GM12891 (cell line): ENCODE data around the gene ZNF185.

Experiments
- DNase-seq: peaks from one replicate; pipeline ENCODE4 v3.0.0; 2011; ENCODE audit warnings: low spot score; ENCODE audit not compliant: insufficient read length
- FAIRE-seq: peaks from 2 replicates; lab custom pipeline; 2011; peaks lifted over from hg19 to GRCh38; lab: Jason Lieb, UNC
- PAX5 ChIP-seq: IDR thresholded peaks from 2 replicates; pipeline ENCODE4 v1.6.1; 2011; ENCODE audit warnings: low read length, moderate library complexity, mild to moderate bottlenecking; ENCODE audit not compliant: insufficient read depth, severe bottlenecking
- POLR2A ChIP-seq: IDR thresholded peaks from 2 replicates; pipeline ENCODE4 v1.6.1; 2011; ENCODE audit warnings: low read depth, low read length, control low read depth
- POLR2AphosphoS5 ChIP-seq: IDR thresholded peaks from 2 replicates; pipeline ENCODE4 v1.6.1; 2011; ENCODE audit warnings: low read depth, low read length, control low read depth
- POU2F2 ChIP-seq: IDR thresholded peaks from 2 replicates; pipeline ENCODE4 v1.6.1; 2011; ENCODE audit warnings: low read depth, mild to moderate bottlenecking, control low read depth, low read length, moderate library complexity
- SPI1 ChIP-seq: IDR thresholded peaks from 2 replicates; pipeline ENCODE4 v1.6.1; 2011; ENCODE audit warnings: low read depth, low read length, control low read depth
- TAF1 ChIP-seq: IDR thresholded peaks from 2 replicates; pipeline ENCODE4 v1.6.1; 2011; ENCODE audit warnings: low read depth, low read length, control low read depth

ZNF185 gene

GRCh38 chrX:152913910-152914309 lies 16.0 kb downstream of the ZNF185 start:
- DNase-seq (no peak), FAIRE-seq (no peak)
- TF ChIP-seq POLR2AphosphoS5 (no peak), SPI1 (no peak)

GRCh38 chrX:152915541-152916241 lies 17.8 kb downstream of the ZNF185 start:
- FAIRE-seq = peak; percentile 82
- peak; percentile 62 for DNase-seq
- TF ChIP-seq PAX5 = no peak
- peak; percentile 81 for TF ChIP-seq SPI1
- no peak for TF ChIP-seq POLR2A

GRCh38 chrX:152917656-152918579 lies 20.1 kb downstream of the ZNF185 start:
- TF ChIP-seq POLR2AphosphoS5 = no peak
- no peak for TF ChIP-seq SPI1
- TF ChIP-seq POLR2A = no peak
- TF ChIP-seq TAF1 = no peak
- no peak for TF ChIP-seq POU2F2
- TF ChIP-seq PAX5 = no peak
- FAIRE-seq = no peak
- no peak for DNase-seq

GRCh38 chrX:152918707-152919106 lies 20.8 kb downstream of the ZNF185 start:
- DNase-seq (no peak), FAIRE-seq (no peak)
- no peak for TF ChIP-seq TAF1
- TF ChIP-seq POU2F2 = no peak
- TF ChIP-seq PAX5 = no peak

GRCh38 chrX:152923599-152923998 lies 25.7 kb downstream of the ZNF185 start:
- FAIRE-seq (no peak), DNase-seq (no peak)
- TF ChIP-seq POLR2AphosphoS5 (no peak), PAX5 (no peak), TAF1 (no peak), SPI1 (no peak), POLR2A (no peak), POU2F2 (no peak)

GRCh38 chrX:152925835-152926234 lies 28.0 kb downstream of the ZNF185 start:
- DNase-seq = no peak
- FAIRE-seq = no peak
- no peak for TF ChIP-seq POLR2A
- TF ChIP-seq TAF1 = no peak
- no peak for TF ChIP-seq POU2F2
- TF ChIP-seq PAX5 = no peak
- TF ChIP-seq POLR2AphosphoS5 = no peak
- no peak for TF ChIP-seq SPI1

GRCh38 chrX:152926279-152926678 lies 28.4 kb downstream of the ZNF185 start:
- peak; percentile 85 for FAIRE-seq
- TF ChIP-seq PAX5 (no peak), SPI1 (no peak), TAF1 (no peak), POLR2AphosphoS5 (no peak), POLR2A (no peak), POU2F2 (no peak)
- peak; percentile 48 for DNase-seq

GRCh38 chrX:152926923-152927322 lies 29.1 kb downstream of the ZNF185 start:
- FAIRE-seq (no peak), DNase-seq (no peak)
- no peak for TF ChIP-seq POLR2A
- no peak for TF ChIP-seq SPI1
- no peak for TF ChIP-seq POU2F2
- no peak for TF ChIP-seq TAF1
- TF ChIP-seq PAX5 = no peak
- TF ChIP-seq POLR2AphosphoS5 = no peak

GRCh38 chrX:152927858-152928760 lies 30.2 kb downstream of the ZNF185 start:
- FAIRE-seq (no peak), DNase-seq (no peak)
- TF ChIP-seq PAX5 (no peak), POLR2A (no peak), POU2F2 (no peak), TAF1 (no peak), SPI1 (no peak), POLR2AphosphoS5 (no peak)
